IMR-90 (cell line): ENCODE results near the gene SERHL2.

Experiments used
- CTCF ChIP-seq: conservative IDR thresholded peaks from 2 replicates; pipeline ENCODE4 v1.5.1; 2012; ENCODE audit warnings: mild to moderate bottlenecking, low read depth, low read length, improper control_type of control experiment
- ELK1 ChIP-seq: fragments of 150-350 bp; IDR thresholded peaks from 2 replicates; pipeline ENCODE4 v1.6.1; 2016; ENCODE audit warnings: low read depth, mild to moderate bottlenecking, low read length, moderate library complexity, borderline replicate concordance
- MAZ ChIP-seq: IDR thresholded peaks from 2 replicates; pipeline ENCODE4 v1.6.1; 2012; ENCODE audit warnings: low read depth, mild to moderate bottlenecking, low read length, improper control_type of control experiment, moderate library complexity, borderline replicate concordance
- MXI1 ChIP-seq: IDR thresholded peaks from 2 replicates; pipeline ENCODE4 v1.6.1; 2012; ENCODE audit warnings: low read depth, mild to moderate bottlenecking, low read length, moderate library complexity, borderline replicate concordance
- RCOR1 ChIP-seq: IDR thresholded peaks from 2 replicates; pipeline ENCODE4 v1.6.1; 2012; ENCODE audit warnings: mild to moderate bottlenecking, low read length, improper control_type of control experiment; ENCODE audit not compliant: insufficient replicate concordance
- RFX5 ChIP-seq: IDR thresholded peaks from 2 replicates; pipeline ENCODE4 v1.8.0; 2012; ENCODE audit warnings: low read depth, mild to moderate bottlenecking, low read length, moderate library complexity
- SMC3 ChIP-seq: fragments of 150-350 bp; IDR thresholded peaks from 2 replicates; pipeline ENCODE4 v1.6.1; 2016; ENCODE audit warnings: low read depth, mild to moderate bottlenecking, antibody characterized with exemption, low read length, moderate library complexity

- TF ChIP-seq CTCF (no peak), MXI1 (no peak), SMC3 (no peak), MAZ (no peak), RFX5 (no peak), ELK1 (no peak), RCOR1 (no peak)
These were observed 33.9 kb downstream of the SERHL2 start for GRCh38 chr22:42587588-42588175.
